H9 (cell line): Measurements from ENCODE around the gene KDM1B. TPM values are rescaled to one million over a fixed set of nuclear protein-coding genes. Genes with fewer than 3 reads are reported as not detected.

ENCODE experiments used
- DNase-seq: peaks from one replicate; pipeline ENCODE4 v3.0.0-alpha.2; 2017
- H2AFZ ChIP-seq: one replicate; pipeline ENCODE4 v1.6.1; 2013; ENCODE audit warnings: mild to moderate bottlenecking, low read length, control low read depth, moderate library complexity
- H2AK5ac ChIP-seq: 2 replicates; pipeline ENCODE4 v1.6.1; 2013; ENCODE audit warnings: low read length, control low read depth, mixed read lengths; ENCODE audit not compliant: insufficient read length
- H2BK120ac ChIP-seq: one replicate; pipeline ENCODE4 v1.6.1; 2013; ENCODE audit warnings: low read depth, mild to moderate bottlenecking, low read length, control low read depth, inconsistent platforms; ENCODE audit not compliant: poor library complexity, severe bottlenecking
- H2BK12ac ChIP-seq: 2 replicates; pipeline ENCODE4 v1.6.1; 2013; ENCODE audit warnings: low read length, control low read depth, mixed read lengths, low read depth; ENCODE audit not compliant: insufficient read length
- H2BK15ac ChIP-seq: 2 replicates; pipeline ENCODE4 v1.6.1; 2013; ENCODE audit warnings: low read depth, low read length, control low read depth
- H2BK20ac ChIP-seq: one replicate; pipeline ENCODE4 v1.6.1; 2013; ENCODE audit warnings: low read depth, mild to moderate bottlenecking, low read length, control low read depth, inconsistent platforms; ENCODE audit not compliant: poor library complexity, severe bottlenecking
- H2BK5ac ChIP-seq: 2 replicates; pipeline ENCODE4 v1.6.1; 2013; ENCODE audit warnings: low read length, control low read depth, mixed read lengths; ENCODE audit not compliant: insufficient read length
- H3K14ac ChIP-seq: 2 replicates; pipeline ENCODE4 v1.6.1; 2013; ENCODE audit warnings: low read length, control low read depth; ENCODE audit not compliant: insufficient read depth
- H3K18ac ChIP-seq: 2 replicates; pipeline ENCODE4 v1.6.1; 2013; ENCODE audit warnings: low read depth, mild to moderate bottlenecking, mixed read lengths, low read length, control low read depth; ENCODE audit not compliant: insufficient read length
- H3K23ac ChIP-seq: 2 replicates; pipeline ENCODE4 v1.6.1; 2013; ENCODE audit warnings: low read length, control low read depth, mixed read lengths, low read depth; ENCODE audit not compliant: insufficient read length
- H3K23me2 ChIP-seq: 2 replicates; pipeline ENCODE4 v1.6.1; 2013; ENCODE audit warnings: low read depth, mild to moderate bottlenecking, mixed read lengths, low read length, control low read depth; ENCODE audit not compliant: insufficient read length, poor library complexity, severe bottlenecking
- H3K27ac ChIP-seq: 2 replicates; pipeline ENCODE4 v1.5.1; 2013; ENCODE audit warnings: low read length, control low read depth, mixed read lengths, low read depth; ENCODE audit not compliant: insufficient read length
- H3K27me3 ChIP-seq: 2 replicates; pipeline ENCODE4 v1.6.1; 2013; ENCODE audit warnings: low read length, control low read depth, inconsistent platforms; ENCODE audit not compliant: insufficient read depth
- H3K4ac ChIP-seq: 2 replicates; pipeline ENCODE4 v1.6.1; 2013; ENCODE audit warnings: low read depth, mild to moderate bottlenecking, control low read depth, inconsistent platforms, low read length, moderate library complexity
- H3K4me1 ChIP-seq: 2 replicates; pipeline ENCODE4 v1.6.1; 2013; ENCODE audit warnings: low read length, control low read depth, inconsistent platforms; ENCODE audit not compliant: insufficient read depth
- H3K4me2 ChIP-seq: 2 replicates; pipeline ENCODE4 v1.6.1; 2013; ENCODE audit warnings: low read length, control low read depth, mixed read lengths; ENCODE audit not compliant: insufficient read length, insufficient read depth
- H3K56ac ChIP-seq: 2 replicates; pipeline ENCODE4 v1.6.1; 2013; ENCODE audit warnings: low read depth, mild to moderate bottlenecking, mixed read lengths, low read length, control low read depth; ENCODE audit not compliant: insufficient read length
- H3K79me1 ChIP-seq: 2 replicates; pipeline ENCODE4 v1.6.1; 2013; ENCODE audit warnings: low read depth, mild to moderate bottlenecking, moderate library complexity, low read length, control low read depth, inconsistent platforms; ENCODE audit not compliant: insufficient read depth, poor library complexity, severe bottlenecking
- H3K79me2 ChIP-seq: 2 replicates; pipeline ENCODE4 v1.6.1; 2013; ENCODE audit warnings: low read length, control low read depth, inconsistent platforms; ENCODE audit not compliant: insufficient read depth
- H3K9ac ChIP-seq: 2 replicates; pipeline ENCODE4 v1.6.1; 2013; ENCODE audit warnings: low read length, control low read depth, mixed read lengths; ENCODE audit not compliant: insufficient read length; ENCODE audit errors: extremely low read depth
- H3K9me3 ChIP-seq: one replicate; pipeline ENCODE4 v1.6.1; 2013; ENCODE audit warnings: low read depth, low read length, inconsistent platforms; ENCODE audit not compliant: control insufficient read depth
- H3T11ph ChIP-seq: one replicate; pipeline ENCODE4 v1.6.1; 2013; ENCODE audit warnings: mild to moderate bottlenecking, low read length, control low read depth, inconsistent platforms
- H4K20me1 ChIP-seq: one replicate; pipeline ENCODE4 v1.6.1; 2013; ENCODE audit not compliant: control insufficient read depth, insufficient read length, insufficient read depth
- H4K5ac ChIP-seq: 2 replicates; pipeline ENCODE4 v1.6.1; 2013; ENCODE audit warnings: low read depth, mild to moderate bottlenecking, mixed read lengths, low read length, control low read depth; ENCODE audit not compliant: insufficient read length
- H4K8ac ChIP-seq: replicated peaks from 2 replicates; pipeline ENCODE4 v1.6.1; 2013; ENCODE audit warnings: low read length, control low read depth, mixed read lengths, low read depth; ENCODE audit not compliant: insufficient read length
- H4K91ac ChIP-seq: 2 replicates; pipeline ENCODE4 v1.6.1; 2013; ENCODE audit warnings: low read depth, mild to moderate bottlenecking, moderate library complexity, mixed read lengths, low read length, control low read depth; ENCODE audit not compliant: insufficient read length
- H3K27ac Mint-ChIP-seq, 3 experiments: 2 replicates in 2 of 3; 3 replicates in 1 of 3; pipeline ENCODE4 v1.8.0; 2020 to 2021; ENCODE audit warnings: mixed read lengths in 3 of 3, mild to moderate bottlenecking in 1 of 3, moderate library complexity in 1 of 3
- H3K27me3 Mint-ChIP-seq: 2 replicates; pipeline ENCODE4 v1.8.0; 2021; ENCODE audit warnings: low read depth, mild to moderate bottlenecking, moderate library complexity, mixed read lengths
- H3K36me3 Mint-ChIP-seq, 3 experiments: 2 replicates in 2 of 3; 3 replicates in 1 of 3; pipeline ENCODE4 v1.8.0; 2020 to 2021; ENCODE audit warnings: low read depth in 3 of 3, mixed read lengths in 3 of 3; ENCODE audit not compliant: insufficient read depth in 1 of 3
- H3K4me1 Mint-ChIP-seq, 2 experiments: 2 replicates each; pipeline ENCODE4 v1.8.0; 2020; ENCODE audit warnings: mixed read lengths in 2 of 2
- H3K4me3 Mint-ChIP-seq, 2 experiments: 2 replicates in 1 of 2; 3 replicates in 1 of 2; pipeline ENCODE4 v1.8.0; 2020 to 2021; ENCODE audit warnings: mild to moderate bottlenecking in 2 of 2, mixed read lengths in 2 of 2, moderate library complexity in 1 of 2
- H3K9me3 Mint-ChIP-seq, 2 experiments: 2 replicates in 1 of 2; 3 replicates in 1 of 2; pipeline ENCODE4 v1.8.0; 2020; ENCODE audit warnings: mild to moderate bottlenecking in 2 of 2, mixed read lengths in 2 of 2, moderate library complexity in 1 of 2
- WGBS: extraction: QIAGEN DNeasy Blood & Tissue Kit; methylation state at CpG from one replicate; pipeline ENCODE4 v1.1.7; 2013; ENCODE audit warnings: missing lambda C conversion rate, low lambda C conversion rate, mixed read lengths; ENCODE audit not compliant: insufficient read length; ENCODE audit errors: extremely low coverage; 5-methylcytosine and 5-hydroxymethylcytosine counted together
- total RNA-seq: library from RNA; stranded (reverse); gene quantifications from 2 replicates; pipeline ENCODE4 v1.2.1, GENCODE V29; 2021
- TF ChIP-seq, protein P1 (sequence below): fragments of 200-600 bp; sonication (generic); conservative IDR thresholded peaks from 3 replicates; pipeline ENCODE4 v1.8.0; 2021; ENCODE audit warnings: antibody characterized with exemption, mild to moderate bottlenecking

KDM1B gene
- total RNA-seq, 1 experiment from 2014 or later: 5.4 TPM

GRCh38 chr6:18243302-18243893 lies 88.2 kb downstream of the KDM1B start:
- Mint-ChIP-seq H3K27ac (peak overlapping the region in 2 of 3 experiments; percentile 20 to 53; a peak in 3 of 7 replicates), H3K36me3 (peaks cover 67 to 90% (median 81%) of the 10 kb centered on the region in 3 experiments)

More at GRCh38 chr6:18243302-18243893, 88.2 kb downstream of the KDM1B start:
- H2BK120ac ChIP-seq: no peak overlapping the region
- H3K18ac ChIP-seq: no peak overlapping the region
- no peak overlapping the region for H3K9ac ChIP-seq
- H3K23me2 ChIP-seq: no peaks in the 10 kb centered on the region
- H3K4me1 ChIP-seq: no peaks in the 10 kb centered on the region; the same call in 1 of the 2 replicates
- H4K8ac ChIP-seq: no peak overlapping the region
- TF ChIP-seq, protein P1, sequence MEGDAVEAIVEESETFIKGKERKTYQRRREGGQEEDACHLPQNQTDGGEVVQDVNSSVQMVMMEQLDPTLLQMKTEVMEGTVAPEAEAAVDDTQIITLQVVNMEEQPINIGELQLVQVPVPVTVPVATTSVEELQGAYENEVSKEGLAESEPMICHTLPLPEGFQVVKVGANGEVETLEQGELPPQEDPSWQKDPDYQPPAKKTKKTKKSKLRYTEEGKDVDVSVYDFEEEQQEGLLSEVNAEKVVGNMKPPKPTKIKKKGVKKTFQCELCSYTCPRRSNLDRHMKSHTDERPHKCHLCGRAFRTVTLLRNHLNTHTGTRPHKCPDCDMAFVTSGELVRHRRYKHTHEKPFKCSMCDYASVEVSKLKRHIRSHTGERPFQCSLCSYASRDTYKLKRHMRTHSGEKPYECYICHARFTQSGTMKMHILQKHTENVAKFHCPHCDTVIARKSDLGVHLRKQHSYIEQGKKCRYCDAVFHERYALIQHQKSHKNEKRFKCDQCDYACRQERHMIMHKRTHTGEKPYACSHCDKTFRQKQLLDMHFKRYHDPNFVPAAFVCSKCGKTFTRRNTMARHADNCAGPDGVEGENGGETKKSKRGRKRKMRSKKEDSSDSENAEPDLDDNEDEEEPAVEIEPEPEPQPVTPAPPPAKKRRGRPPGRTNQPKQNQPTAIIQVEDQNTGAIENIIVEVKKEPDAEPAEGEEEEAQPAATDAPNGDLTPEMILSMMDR: no peak
- H3K56ac ChIP-seq: no peak overlapping the region
- no peak overlapping the region for H4K91ac ChIP-seq
- H3K27me3 ChIP-seq: no peaks in the 10 kb centered on the region
- Mint-ChIP-seq H3K27me3 (no peaks in the 10 kb centered on the region), H3K9me3 (no peaks in the 10 kb centered on the region), H3K4me1 (peaks cover 23 to 33% of the 10 kb centered on the region in 2 experiments), H3K4me3 (no peak overlapping the region)
- H3K9me3 ChIP-seq: no peaks in the 10 kb centered on the region
- H3T11ph ChIP-seq: no peak overlapping the region
- no peak overlapping the region for H3K23ac ChIP-seq
- H3K4me2 ChIP-seq: no peak overlapping the region
- no CpG with 5 or more reads among the region's 3 CpGs for WGBS
- peaks cover 13% of the 10 kb centered on the region for H3K79me1 ChIP-seq
- no peak overlapping the region for H2BK12ac ChIP-seq
- H4K20me1 ChIP-seq: no peaks in the 10 kb centered on the region
- no peak overlapping the region for H3K27ac ChIP-seq
- H2BK20ac ChIP-seq: no peak overlapping the region
- no peak overlapping the region for H3K4ac ChIP-seq
- no peak overlapping the region for H2BK15ac ChIP-seq
- H3K79me2 ChIP-seq: peaks cover 3% of the 10 kb centered on the region; the same call in 1 of the 2 replicates
- H2AK5ac ChIP-seq: no peak overlapping the region
- no peak overlapping the region for H3K14ac ChIP-seq
- H2AFZ ChIP-seq: no peak overlapping the region
- no peak overlapping the region for H4K5ac ChIP-seq
- no peak overlapping the region for H2BK5ac ChIP-seq
- DNase-seq: no peak
